GM21526 (cell line): ENCODE results near the gene ZNF205.
"Not testable (repeated sequence)": the region's sequence is repeated elsewhere in the genome, so short reads cannot be mapped to it uniquely, and the experiment has no call there.

Experiments used
- ATAC-seq: cut with Tn5 transposase; IDR thresholded peaks from one replicate; pipeline ENCODE4 v1.9.1; 2021; ENCODE audit warnings: moderate library complexity; ENCODE audit not compliant: unreplicated experiment, low FRiP score

The ZNF205 gene

GRCh38 chr16:3165111-3165822, 52.9 kb downstream of the ZNF205 start:
- no peak for ATAC-seq

- ATAC-seq, result no peak
Measured at GRCh38 chr16:3166505-3166886, 54.1 kb downstream of the ZNF205 start.

DNA sequence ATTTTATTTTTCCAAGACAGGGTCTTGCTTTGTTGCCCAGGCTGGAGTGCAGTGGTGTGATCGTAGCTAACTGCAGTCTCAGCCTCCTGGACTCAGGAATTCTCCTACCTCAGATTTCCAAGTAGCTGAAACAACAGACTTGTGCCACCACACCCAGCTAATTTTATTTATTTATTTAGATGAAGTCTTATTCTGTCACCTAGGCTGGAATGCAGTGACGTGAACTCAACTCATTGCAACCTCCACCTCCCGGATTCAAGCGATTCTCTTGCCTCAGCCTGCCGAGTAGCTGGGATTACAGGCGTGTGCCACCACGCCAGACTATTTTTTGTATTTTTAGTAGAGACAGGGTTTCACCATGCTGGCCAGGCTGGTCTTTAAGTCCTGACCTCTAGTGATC, 56.3 kb downstream of the ZNF205 start:
- not testable (repeated sequence) for ATAC-seq
